Gastroesophageal sphincter (tissue), 3 donors: ENCODE measurements around the gene NHERF2.

Source experiments
- EP300 ChIP-seq: sonication (generic); formaldehyde crosslinking; IDR thresholded peaks from one replicate; pipeline ENCODE4 v1.6.1; 2017; ENCODE audit warnings: antibody characterized with exemption, mild to moderate bottlenecking
- POLR2A ChIP-seq, 2 donors: fragments of 450-650 bp; IDR thresholded peaks; one replicate each; pipeline ENCODE4 v1.6.1; 2017; ENCODE audit warnings: antibody characterized with exemption in 2 of 2, mild to moderate bottlenecking in 2 of 2, moderate library complexity in 1 of 2
- POLR2AphosphoS5 ChIP-seq: sonication (generic); formaldehyde crosslinking; IDR thresholded peaks from one replicate; pipeline ENCODE4 v1.6.1; 2017; ENCODE audit warnings: antibody characterized with exemption
- TF ChIP-seq, protein P1 (sequence below), 4 experiments: fragments of 200-600 bp in 2 of 4; fragments of 450-650 bp in 2 of 4; sonication (generic) in 1 of 4; IDR thresholded peaks; one replicate each; pipeline ENCODE4 v1.5.1; 2017 to 2019; ENCODE audit warnings: antibody characterized with exemption in 4 of 4, mild to moderate bottlenecking in 2 of 4, moderate library complexity in 2 of 4

DNA sequence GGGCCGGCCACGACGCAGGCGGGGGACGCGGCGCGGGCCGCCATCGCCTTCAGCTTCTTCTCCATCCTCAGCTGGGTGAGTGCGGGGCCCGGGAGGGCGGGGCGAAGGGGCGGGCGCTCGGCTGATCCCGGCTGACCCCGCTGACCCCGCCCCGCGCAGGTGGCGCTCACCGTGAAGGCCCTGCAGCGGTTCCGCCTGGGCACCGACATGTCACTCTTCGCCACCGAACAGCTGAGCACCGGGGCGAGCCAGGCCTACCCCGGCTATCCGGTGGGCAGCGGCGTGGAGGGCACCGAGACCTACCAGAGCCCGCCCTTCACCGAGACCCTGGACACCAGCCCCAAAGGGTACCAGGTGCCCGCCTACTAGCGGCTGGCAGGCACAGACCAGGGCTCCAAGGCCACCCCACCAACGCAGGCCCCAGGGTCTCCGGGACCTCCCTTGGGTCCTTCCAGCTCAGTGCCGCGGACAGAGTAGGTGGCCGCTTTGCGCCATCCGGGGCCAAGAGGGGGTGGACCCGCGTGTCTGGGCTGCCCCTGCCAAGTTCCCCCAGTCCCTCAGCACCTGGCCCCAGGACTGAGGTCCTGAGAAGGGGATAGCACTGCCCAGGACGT is 33.9 kb upstream of the NHERF2 start:
- TF ChIP-seq, protein P1, sequence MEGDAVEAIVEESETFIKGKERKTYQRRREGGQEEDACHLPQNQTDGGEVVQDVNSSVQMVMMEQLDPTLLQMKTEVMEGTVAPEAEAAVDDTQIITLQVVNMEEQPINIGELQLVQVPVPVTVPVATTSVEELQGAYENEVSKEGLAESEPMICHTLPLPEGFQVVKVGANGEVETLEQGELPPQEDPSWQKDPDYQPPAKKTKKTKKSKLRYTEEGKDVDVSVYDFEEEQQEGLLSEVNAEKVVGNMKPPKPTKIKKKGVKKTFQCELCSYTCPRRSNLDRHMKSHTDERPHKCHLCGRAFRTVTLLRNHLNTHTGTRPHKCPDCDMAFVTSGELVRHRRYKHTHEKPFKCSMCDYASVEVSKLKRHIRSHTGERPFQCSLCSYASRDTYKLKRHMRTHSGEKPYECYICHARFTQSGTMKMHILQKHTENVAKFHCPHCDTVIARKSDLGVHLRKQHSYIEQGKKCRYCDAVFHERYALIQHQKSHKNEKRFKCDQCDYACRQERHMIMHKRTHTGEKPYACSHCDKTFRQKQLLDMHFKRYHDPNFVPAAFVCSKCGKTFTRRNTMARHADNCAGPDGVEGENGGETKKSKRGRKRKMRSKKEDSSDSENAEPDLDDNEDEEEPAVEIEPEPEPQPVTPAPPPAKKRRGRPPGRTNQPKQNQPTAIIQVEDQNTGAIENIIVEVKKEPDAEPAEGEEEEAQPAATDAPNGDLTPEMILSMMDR (IDR thresholded peaks at IDR 0.05) = no peak
- no peak for TF ChIP-seq EP300
- no peak for TF ChIP-seq POLR2A (IDR thresholded peaks at IDR 0.05)
- no peak for TF ChIP-seq POLR2AphosphoS5
